ENCODE results near the gene RPGR.

Gene RPGR

GRCh38 chrX:38332505-38332904 lies 5.2 kb upstream of the RPGR start:
- no peak for DNase-seq (ENCODE audit: low read depth in 4 of 4, low spot score in 1 of 4)

GRCh38 chrX:38327775-38328081 lies 419 bp upstream of the RPGR start:
- no peak for DNase-seq (ENCODE audit: low read depth in 4 of 4, low spot score in 1 of 4)

- DNase-seq (ENCODE audit: low read depth in 4 of 4, low spot score in 1 of 4) = no peak
Observed at GRCh38 chrX:38326086-38326485, 1.2 kb downstream of the RPGR start.

- DNase-seq (ENCODE audit: low read depth in 4 of 4, low spot score in 1 of 4) = no peak
Observed at GRCh38 chrX:38320819-38321218, 6.5 kb downstream of the RPGR start.

- DNase-seq (ENCODE audit: low read depth in 4 of 4, low spot score in 1 of 4) = no peak
Observed at GRCh38 chrX:38318606-38319005, 8.7 kb downstream of the RPGR start.

GRCh38 chrX:38318196-38318595 lies 9.1 kb downstream of the RPGR start:
- DNase-seq (ENCODE audit: low read depth in 4 of 4, low spot score in 1 of 4) = no peak

- DNase-seq (ENCODE audit: low read depth in 4 of 4, low spot score in 1 of 4) = no peak
Observed at GRCh38 chrX:38315186-38315585, 12.1 kb downstream of the RPGR start.

- DNase-seq (ENCODE audit: low read depth in 4 of 4, low spot score in 1 of 4) = no peak
Observed at GRCh38 chrX:38313190-38313589, 14.1 kb downstream of the RPGR start.

GRCh38 chrX:38312436-38312835 lies 14.9 kb downstream of the RPGR start:
- no peak for DNase-seq (ENCODE audit: low read depth in 4 of 4, low spot score in 1 of 4)

- DNase-seq (ENCODE audit: low read depth in 4 of 4, low spot score in 1 of 4) = no peak
Observed at GRCh38 chrX:38311743-38312142, 15.6 kb downstream of the RPGR start.

- no peak for DNase-seq (ENCODE audit: low read depth in 4 of 4, low spot score in 1 of 4)
Observed at GRCh38 chrX:38305971-38306370, 21.3 kb downstream of the RPGR start.

GRCh38 chrX:38304010-38304409 lies 23.3 kb downstream of the RPGR start:
- DNase-seq (ENCODE audit: low read depth in 4 of 4, low spot score in 1 of 4) = no peak

GRCh38 chrX:38293741-38294140 lies 33.6 kb downstream of the RPGR start:
- DNase-seq (ENCODE audit: low read depth in 4 of 4, low spot score in 1 of 4) = no peak

- no peak for DNase-seq (ENCODE audit: low read depth in 4 of 4, low spot score in 1 of 4)
Observed at GRCh38 chrX:38287674-38288073, 39.6 kb downstream of the RPGR start.

- no peak for DNase-seq (ENCODE audit: low read depth in 4 of 4, low spot score in 1 of 4)
Observed at GRCh38 chrX:38285649-38286048, 41.7 kb downstream of the RPGR start.

- DNase-seq (ENCODE audit: low read depth in 4 of 4, low spot score in 1 of 4) = no peak
Observed at GRCh38 chrX:38282049-38282448, 45.3 kb downstream of the RPGR start.

GRCh38 chrX:38279188-38279587 lies 48.1 kb downstream of the RPGR start:
- DNase-seq (ENCODE audit: low read depth in 4 of 4, low spot score in 1 of 4) = no peak

GRCh38 chrX:38278682-38279081 lies 48.6 kb downstream of the RPGR start:
- DNase-seq (ENCODE audit: low read depth in 4 of 4, low spot score in 1 of 4) = no peak

GRCh38 chrX:38277802-38278201 lies 49.5 kb downstream of the RPGR start:
- no peak for DNase-seq (ENCODE audit: low read depth in 4 of 4, low spot score in 1 of 4)

GRCh38 chrX:38277136-38277535 lies 50.2 kb downstream of the RPGR start:
- DNase-seq (ENCODE audit: low read depth in 4 of 4, low spot score in 1 of 4) = no peak

GRCh38 chrX:38276089-38276488 lies 51.2 kb downstream of the RPGR start:
- DNase-seq (ENCODE audit: low read depth in 4 of 4, low spot score in 1 of 4) = no peak

- DNase-seq (ENCODE audit: low read depth in 4 of 4, low spot score in 1 of 4) = no peak
Observed at GRCh38 chrX:38275615-38276014, 51.7 kb downstream of the RPGR start.

- no peak for DNase-seq (ENCODE audit: low read depth in 4 of 4, low spot score in 1 of 4)
Observed at GRCh38 chrX:38273453-38273852, 53.9 kb downstream of the RPGR start.

GRCh38 chrX:38271154-38271716 lies 56.1 kb downstream of the RPGR start:
- no peak for DNase-seq (ENCODE audit: low read depth in 4 of 4, low spot score in 1 of 4)

Data from stimulated activated CD4-positive, alpha-beta T cell treated with anti-CD3 and anti-CD28 coated beads, Interleukin-1b, Interleukin-23, amount 100 ng/mL, for 24 hours (primary cell).